Mesangial cell (primary cell): Measurements from ENCODE around the gene RAB20. TPM values are rescaled to one million over a fixed set of nuclear protein-coding genes. Genes with fewer than 3 reads are reported as not detected.

Experiments
- total RNA-seq: library from RNA; depleted of rRNA; stranded (reverse); fragments of >200 nt; gene quantifications from 2 replicates; pipeline ENCODE4 v1.2.3, GENCODE V29; 2015

RAB20 gene
- total RNA-seq = 3.4 and 4.2 TPM in 2 replicates

GRCh38 chr13:110561344-110562035 is at the start of gene RAB20:
RAB20 (minus strand) TSS chr13:110561722; CDS start chr13:110561519, 203 bp downstream.

Other genes with a start within 250 kb of the RAB20 start
- gene NAXD, start 53.8 kb upstream of the RAB20 start, total RNA-seq = 17.4 and 26.7 TPM in 2 replicates
- gene CARS2, start 144.4 kb upstream of the RAB20 start, total RNA-seq = 50.8 and 53.8 TPM in 2 replicates
- gene ING1, start 152.0 kb upstream of the RAB20 start, total RNA-seq = 9.8 and 13.2 TPM in 2 replicates